ENCODE results near the gene ATF4. TPM values are rescaled to one million over a fixed set of nuclear protein-coding genes. Genes with fewer than 3 reads are reported as not detected.

The ATF4 gene
- total and polyA plus RNA-seq, 2 of the 13 experiments (the other 11 are each of a cell fraction or from before 2014, with no cell fraction given), result 486 to 1,297 TPM

- Histone ChIP-seq H3K79me2 (ENCODE audit: insufficient read depth, low read length) (peaks cover 15% of the 10 kb centered on the region), H3K4me2 (ENCODE audit: low read depth, low read length) (no peak overlapping the region), H3K36me3 (replicated peaks in 1 of 2; ENCODE audit: control insufficient read depth in 1 of 2, insufficient read depth in 2 of 2, low read length in 2 of 2) (no peaks in the 10 kb centered on the region), H3K4me3 (replicated peaks in 1 of 3; ENCODE audit: insufficient read depth in 1 of 3, low read depth in 2 of 3, low read length in 3 of 3) (no peak overlapping the region), H3K9ac (ENCODE audit: insufficient read depth, low read depth, low read length) (no peak overlapping the region), H3K27me3 (ENCODE audit: control insufficient read depth in 1 of 2, insufficient read depth in 2 of 2, low read length in 2 of 2) (peaks cover 2 to 18% of the 10 kb centered on the region in 2 experiments; a peak in 3 of 5 replicates), H2AFZ (ENCODE audit: low read length) (no peak overlapping the region), H4K20me1 (ENCODE audit: insufficient read depth, low read length) (no peaks in the 10 kb centered on the region), H3K4me1 (ENCODE audit: insufficient read depth, low read length) (peaks cover 33% of the 10 kb centered on the region), H3K27ac (ENCODE audit: extremely low read length, insufficient read depth, low read length) (no peak overlapping the region), H3K9me3 (ENCODE audit: low read length) (no peaks in the 10 kb centered on the region)
- WGBS (ENCODE audit: low lambda C conversion rate), result 50% methylated on average over 2 of the region's 15 CpGs
- no peak for DNase-seq (ENCODE audit: low spot score)
- POLR2A ChIA-PET, result no interaction called here
- TF ChIP-seq HMG20A (CRISPR knock-in tag; IDR thresholded peaks at IDR 0.05; ENCODE audit: borderline replicate concordance), result no peak
- no peak for TF ChIP-seq ZKSCAN1 (IDR thresholded peaks at IDR 0.05; ENCODE audit: low read length)
- no peak for TF ChIP-seq ZNF512B (CRISPR knock-in tag; IDR thresholded peaks at IDR 0.05; ENCODE audit: borderline replicate concordance)
- TF ChIP-seq ZNF768 (CRISPR knock-in tag; IDR thresholded peaks at IDR 0.05), result peak; percentile 89
- TF ChIP-seq SRSF9 (IDR thresholded peaks at IDR 0.05; ENCODE audit: borderline replicate concordance, insufficient read depth, low read depth, low read length, poor library complexity, severe bottlenecking), result no peak
- TF ChIP-seq E2F2 (CRISPR knock-in tag; IDR thresholded peaks at IDR 0.05; ENCODE audit: borderline replicate concordance), result no peak
- intact Hi-C loops (cut with micrococcal nuclease; ENCODE audit: unreplicated experiment), result loop anchor here (2.0 kb wide), 1 partner anchor 501 kb away; no protein-coding TSS in a partner anchor
- CTCF ChIA-PET (ENCODE audit: low intra/inter-chr PET ratio, low total read pairs), result interaction anchor here (0.6 to 4.0 kb wide), 4 partner anchors 272 to 501 kb away, joined by 3 to 21 read pairs (median 8); no protein-coding TSS in a partner anchor
- FAIRE-seq, result no peak
- ATAC-seq, result no peak
- BruUV-seq (replicated peaks), result no TSS peak
- in situ Hi-C loops (cut with HindIII; ENCODE audit: extremely low pct_ligation_motif_present, low pct_unique_long_range_greater_than_20kb), result loop anchor here (5.0 kb wide), 2 partner anchors 271 to 491 kb away; no protein-coding TSS in a partner anchor
Measured at GRCh38 chr22:39535831-39536449, 15.6 kb downstream of the ATF4 start.

Data from HepG2 (cell line).